ENCODE data around the gene CCNY. TPM values are rescaled to one million over a fixed set of nuclear protein-coding genes. Genes with fewer than 3 reads are reported as not detected.
A peak's percentile ranks its signal among the peaks of the same experiment; 100 is the strongest.

Gene CCNY
- total RNA-seq, 1 donor: 35.0 TPM

- peak; percentile 20 for DNase-seq (ENCODE audit: low read depth)
- TF ChIP-seq, protein P1, sequence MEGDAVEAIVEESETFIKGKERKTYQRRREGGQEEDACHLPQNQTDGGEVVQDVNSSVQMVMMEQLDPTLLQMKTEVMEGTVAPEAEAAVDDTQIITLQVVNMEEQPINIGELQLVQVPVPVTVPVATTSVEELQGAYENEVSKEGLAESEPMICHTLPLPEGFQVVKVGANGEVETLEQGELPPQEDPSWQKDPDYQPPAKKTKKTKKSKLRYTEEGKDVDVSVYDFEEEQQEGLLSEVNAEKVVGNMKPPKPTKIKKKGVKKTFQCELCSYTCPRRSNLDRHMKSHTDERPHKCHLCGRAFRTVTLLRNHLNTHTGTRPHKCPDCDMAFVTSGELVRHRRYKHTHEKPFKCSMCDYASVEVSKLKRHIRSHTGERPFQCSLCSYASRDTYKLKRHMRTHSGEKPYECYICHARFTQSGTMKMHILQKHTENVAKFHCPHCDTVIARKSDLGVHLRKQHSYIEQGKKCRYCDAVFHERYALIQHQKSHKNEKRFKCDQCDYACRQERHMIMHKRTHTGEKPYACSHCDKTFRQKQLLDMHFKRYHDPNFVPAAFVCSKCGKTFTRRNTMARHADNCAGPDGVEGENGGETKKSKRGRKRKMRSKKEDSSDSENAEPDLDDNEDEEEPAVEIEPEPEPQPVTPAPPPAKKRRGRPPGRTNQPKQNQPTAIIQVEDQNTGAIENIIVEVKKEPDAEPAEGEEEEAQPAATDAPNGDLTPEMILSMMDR (IDR thresholded peaks at IDR 0.05; ENCODE audit: insufficient read depth, low read depth, low read length): no peak
- no peak overlapping the region for H3K4me3 ChIP-seq (ENCODE audit: low read depth, low read length)
These were observed 209.7 kb downstream of the CCNY start for GRCh38 chr10:35545878-35546590.

GRCh38 chr10:35546824-35547225, 210.5 kb downstream of the CCNY start:
- DNase-seq (ENCODE audit: low read depth): peak; percentile 60
- TF ChIP-seq, protein P1 (IDR thresholded peaks at IDR 0.05; ENCODE audit: insufficient read depth, low read depth, low read length): no peak
- no peak overlapping the region for H3K4me3 ChIP-seq (ENCODE audit: low read depth, low read length)

GRCh38 chr10:35552650-35553342, 216.5 kb downstream of the CCNY start:
- DNase-seq (ENCODE audit: low read depth): no peak
- TF ChIP-seq, protein P1 (IDR thresholded peaks at IDR 0.05; ENCODE audit: insufficient read depth, low read depth, low read length): no peak
- H3K4me3 ChIP-seq (ENCODE audit: low read depth, low read length): no peak overlapping the region

- DNase-seq (ENCODE audit: low read depth): no peak
- no peak overlapping the region for H3K4me3 ChIP-seq (ENCODE audit: low read depth, low read length)
- TF ChIP-seq, protein P1 (IDR thresholded peaks at IDR 0.05; ENCODE audit: insufficient read depth, low read depth, low read length): no peak
These were observed 217.7 kb downstream of the CCNY start for GRCh38 chr10:35554036-35554435.

DNA sequence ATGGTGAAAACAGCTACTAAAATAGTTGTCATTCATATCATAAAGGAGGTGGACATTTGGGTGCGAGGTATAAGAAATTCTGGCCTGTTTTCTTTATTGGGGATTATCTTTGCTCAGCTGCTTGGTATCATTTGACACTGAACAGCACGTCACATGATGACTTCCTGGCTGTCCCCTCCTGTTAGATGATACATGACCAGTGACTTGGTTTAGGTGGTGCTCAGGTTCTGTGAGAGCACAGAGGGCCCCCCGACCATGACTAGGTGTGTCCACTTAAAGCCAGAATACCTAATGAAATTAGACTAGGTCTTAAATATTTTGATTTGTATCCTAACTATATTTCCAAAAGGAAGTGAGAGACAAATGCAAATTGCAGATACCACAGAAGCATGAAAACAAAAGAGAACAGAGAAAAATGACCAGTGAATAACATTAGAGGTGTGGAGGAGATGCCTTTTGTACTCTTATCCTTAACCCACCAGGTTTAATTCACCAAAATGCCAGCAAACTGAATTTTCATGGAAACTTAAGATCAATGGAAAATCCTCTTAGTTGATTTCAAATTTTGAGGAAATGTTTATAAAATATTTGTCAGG, 218.2 kb downstream of the CCNY start:
- no peak for DNase-seq (ENCODE audit: low read depth)
- H3K4me3 ChIP-seq (ENCODE audit: low read depth, low read length): no peak overlapping the region
- TF ChIP-seq, protein P1 (IDR thresholded peaks at IDR 0.05; ENCODE audit: insufficient read depth, low read depth, low read length): no peak

DNA sequence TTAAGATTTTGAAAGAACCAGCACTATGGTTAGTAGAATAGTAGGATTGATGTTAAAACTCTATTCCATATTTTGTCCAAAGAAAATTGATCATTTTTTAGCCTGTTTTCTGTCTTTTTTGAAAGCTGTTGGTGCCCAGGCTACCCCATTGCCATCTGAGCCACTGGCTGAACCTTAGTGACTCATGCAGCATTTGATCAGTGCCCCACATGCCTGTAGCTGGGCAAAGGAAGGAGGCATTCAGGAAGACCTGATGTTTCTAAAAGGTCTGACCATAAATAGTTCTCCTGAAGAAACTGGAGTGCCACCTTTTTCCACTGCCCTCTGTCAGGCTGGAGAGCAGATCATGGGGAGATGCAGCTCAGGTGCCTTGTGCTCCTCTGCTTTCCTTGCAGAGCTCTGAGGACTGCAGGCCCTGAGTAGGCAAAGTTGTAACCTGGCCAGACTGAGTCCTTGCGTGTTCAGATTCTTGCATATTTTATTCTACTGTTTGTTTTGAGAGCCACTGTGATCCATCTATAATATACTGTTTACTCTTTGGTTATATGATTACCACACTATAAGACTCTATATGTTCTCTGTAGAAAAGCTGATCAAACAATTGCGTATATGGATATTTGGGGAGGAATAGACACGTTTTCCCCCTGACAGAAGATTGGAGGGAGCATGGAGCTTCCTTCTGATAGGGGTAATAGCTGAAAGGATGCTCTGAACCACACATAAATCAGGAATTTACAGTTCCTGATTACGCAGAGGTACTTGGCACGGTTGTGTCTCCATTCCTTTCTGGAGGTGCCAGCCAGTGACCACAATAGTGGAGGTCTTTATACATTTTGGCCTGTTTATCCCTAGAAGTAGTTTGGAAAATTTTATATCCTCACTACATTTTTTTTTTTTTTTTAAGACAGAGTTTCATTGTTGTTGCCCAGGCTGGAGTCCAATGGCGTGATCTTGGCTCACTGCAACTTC, 219.9 kb downstream of the CCNY start:
- TF ChIP-seq, protein P1 (IDR thresholded peaks at IDR 0.05; ENCODE audit: insufficient read depth, low read depth, low read length): no peak
- DNase-seq (ENCODE audit: low read depth): no peak
- H3K4me3 ChIP-seq (ENCODE audit: low read depth, low read length): no peak overlapping the region

All from fibroblast of villous mesenchyme (primary cell).